ENCODE results near the gene MCM5. TPM values are rescaled to one million over a fixed set of nuclear protein-coding genes. Genes with fewer than 3 reads are reported as not detected.

The MCM5 gene
- total and polyA plus RNA-seq, 2 of the 13 experiments (the other 11 are each of a cell fraction or from before 2014, with no cell fraction given) = 40.2 to 93.5 TPM

- TF ChIP-seq, protein P1, sequence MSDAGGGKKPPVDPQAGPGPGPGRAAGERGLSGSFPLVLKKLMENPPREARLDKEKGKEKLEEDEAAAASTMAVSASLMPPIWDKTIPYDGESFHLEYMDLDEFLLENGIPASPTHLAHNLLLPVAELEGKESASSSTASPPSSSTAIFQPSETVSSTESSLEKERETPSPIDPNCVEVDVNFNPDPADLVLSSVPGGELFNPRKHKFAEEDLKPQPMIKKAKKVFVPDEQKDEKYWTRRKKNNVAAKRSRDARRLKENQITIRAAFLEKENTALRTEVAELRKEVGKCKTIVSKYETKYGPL (CRISPR knock-in tag; IDR thresholded peaks at IDR 0.05) = no peak
- TF ChIP-seq NRL (CRISPR knock-in tag; IDR thresholded peaks at IDR 0.05; ENCODE audit: borderline replicate concordance) = no peak
- TF ChIP-seq, protein P2, sequence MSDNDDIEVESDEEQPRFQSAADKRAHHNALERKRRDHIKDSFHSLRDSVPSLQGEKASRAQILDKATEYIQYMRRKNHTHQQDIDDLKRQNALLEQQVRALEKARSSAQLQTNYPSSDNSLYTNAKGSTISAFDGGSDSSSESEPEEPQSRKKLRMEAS (IDR thresholded peaks at IDR 0.05) = peak; percentile 82
- TF ChIP-seq CCAR2 (optimal IDR thresholded peaks at IDR 0.05; ENCODE audit: low read depth, low read length) = no peak
- 0 out of 2 replicates have a peak, but pooled peaks have one; percentile 25 for TF ChIP-seq ZNF567 (CRISPR knock-in tag; IDR thresholded peaks at IDR 0.05; ENCODE audit: borderline replicate concordance)
- no peak for TF ChIP-seq ZSCAN22 (CRISPR knock-in tag; IDR thresholded peaks at IDR 0.05)
- peak; percentile 78; the same call in 1 of the 2 replicates for TF ChIP-seq MXD4 (CRISPR knock-in tag; IDR thresholded peaks at IDR 0.05)
- no peak for TF ChIP-seq ZNF12 (CRISPR knock-in tag; IDR thresholded peaks at IDR 0.05)
- TF ChIP-seq SOX13 (IDR thresholded peaks at IDR 0.05) = no peak
- peak in 1 of 2 experiments; percentile 77; a peak in 2 of 4 replicates for TF ChIP-seq SOX13 (CRISPR knock-in tag; conservative IDR thresholded peaks at IDR 0.05 in 1 of 2, IDR thresholded peaks at IDR 0.05 in 1 of 2)
- TF ChIP-seq NR2F1 (CRISPR knock-in tag; IDR thresholded peaks at IDR 0.05) = no peak
- peak; percentile 36; the same call in 1 of the 2 replicates for TF ChIP-seq YEATS2 (CRISPR knock-in tag; IDR thresholded peaks at IDR 0.05; ENCODE audit: borderline replicate concordance)
Measured at GRCh38 chr22:35380537-35381423, 19.2 kb upstream of the MCM5 start, which contains the start of gene HMOX1 (continued).

All from HepG2 (cell line).